OCI-LY7 (cell line): Measurements from ENCODE around the gene CNDP2.

Experiments used
- CTCF ChIP-seq: fragments of 200-600 bp; sonication (generic); conservative IDR thresholded peaks from 2 replicates; pipeline ENCODE4 v1.5.1; 2014; ENCODE audit warnings: mild to moderate bottlenecking, antibody characterized with exemption, low read length, moderate library complexity, mixed read lengths
- EZH2phosphoT487 ChIP-seq: fragments of 200-600 bp; sonication (generic); IDR thresholded peaks from 2 replicates; pipeline ENCODE4 v1.6.1; 2018; ENCODE audit warnings: low read depth, borderline replicate concordance, mild to moderate bottlenecking, mixed run types, antibody characterized with exemption, low read length, moderate library complexity, mixed read lengths

DNA sequence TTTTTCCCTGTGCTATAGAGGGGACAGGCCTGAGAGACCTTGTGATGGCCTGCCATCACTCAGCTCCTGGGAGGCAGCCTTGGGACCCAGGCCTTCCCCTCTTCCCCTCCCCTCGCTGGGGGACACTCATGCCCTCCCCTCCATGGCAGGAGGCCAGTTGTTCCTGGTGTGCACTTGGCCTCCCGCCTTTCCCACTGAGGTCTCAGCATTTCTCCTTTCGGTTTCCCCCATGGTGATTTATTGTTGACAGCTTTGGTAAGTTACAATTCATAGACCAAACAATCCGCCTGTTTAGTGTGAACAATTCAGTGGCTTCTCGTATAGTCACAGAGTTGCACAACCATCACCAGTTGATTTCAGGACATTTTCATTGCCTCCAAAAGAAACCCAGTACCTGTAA lies 27.9 kb downstream of the CNDP2 start:
- TF ChIP-seq CTCF (no peak), EZH2phosphoT487 (no peak)
